ENCODE data around the gene LENEP.
A peak's percentile ranks its signal among the peaks of the same experiment; 100 is the strongest.

Gene LENEP

DNA sequence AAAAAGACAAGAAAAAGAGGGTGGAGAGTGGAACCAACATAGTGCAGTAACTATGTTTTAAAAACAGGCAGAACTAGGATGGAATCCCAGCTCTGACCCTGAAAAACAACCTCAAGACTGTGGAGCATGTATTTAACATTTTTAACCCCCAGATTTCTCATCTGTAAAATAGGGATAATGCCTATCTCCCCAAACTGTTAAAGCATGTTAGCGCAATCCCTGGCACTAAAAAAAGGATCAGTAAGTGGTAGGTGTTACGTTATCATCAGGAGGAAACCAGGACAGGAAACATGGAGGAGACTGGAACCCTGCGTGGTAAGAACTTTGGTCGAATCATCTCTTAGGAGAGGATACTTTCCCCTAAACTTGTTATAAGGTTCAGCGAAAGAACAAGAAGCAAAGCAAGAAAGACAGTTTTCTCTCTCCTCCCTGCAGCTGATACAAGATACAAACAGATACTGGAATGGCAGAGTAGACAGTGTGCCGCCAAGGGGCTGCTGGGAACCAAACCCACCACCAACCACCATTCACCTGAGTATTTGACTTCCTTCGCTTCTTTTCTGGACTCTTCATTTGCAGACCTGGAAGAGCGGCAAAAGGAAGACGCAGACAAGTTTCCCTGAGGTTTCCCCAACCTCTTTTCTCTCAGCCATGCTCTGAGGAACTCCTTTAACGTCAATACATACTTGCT lies 32.8 kb upstream of the LENEP start:
- no peak for DNase-seq (ENCODE audit: low read depth)

DNA sequence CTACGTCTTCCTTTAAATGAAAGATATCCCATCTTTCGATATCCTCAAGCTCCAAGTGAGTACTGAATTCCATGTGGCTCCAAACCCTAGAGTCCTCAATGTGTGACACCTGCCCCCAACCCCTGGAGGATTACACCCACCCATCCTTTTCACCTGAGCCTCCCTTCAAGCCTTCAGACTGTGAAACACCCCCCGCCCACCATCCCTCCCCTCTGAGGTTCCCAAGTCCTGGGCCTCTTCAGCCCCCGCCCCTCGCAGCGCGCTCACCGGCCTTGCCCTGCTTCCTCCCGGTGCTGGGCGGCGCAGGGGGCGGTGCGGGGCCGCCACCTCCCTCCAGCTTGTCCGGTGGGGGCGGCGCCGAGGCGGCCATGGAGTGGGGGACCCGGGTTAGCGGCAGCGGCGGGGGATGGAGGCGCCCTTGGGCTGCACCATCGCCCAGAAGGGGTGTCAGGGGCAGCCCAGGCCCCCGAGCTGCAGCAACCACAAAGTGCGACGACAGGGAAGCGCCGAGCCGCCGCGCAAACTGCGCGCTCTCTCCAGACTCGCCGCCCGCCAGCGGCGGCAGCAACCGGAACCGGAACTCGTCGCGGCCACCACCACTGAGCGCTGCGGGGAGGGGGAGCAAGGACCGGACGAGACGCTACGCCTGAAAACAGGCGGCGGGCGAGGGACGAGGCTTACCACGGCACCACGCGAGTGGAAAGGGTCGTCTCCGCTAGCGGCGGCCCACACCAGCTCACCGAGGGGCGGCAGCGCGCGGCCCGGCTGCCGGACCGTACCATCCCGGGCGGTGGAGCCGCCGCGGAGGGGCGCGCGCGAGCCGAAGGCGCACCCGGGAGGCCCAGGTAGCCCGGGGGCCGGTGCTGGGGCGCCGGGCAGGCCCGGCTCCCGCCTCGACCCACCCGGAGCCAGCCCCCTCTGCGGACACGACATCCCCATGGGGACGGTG lies 31.9 kb upstream of the LENEP start, which contains the start of gene PYGO2:
Gene PYGO2 (minus strand): TSS at position 576 of the 949 bp plus-strand sequence. CDS start 206 bp downstream, at position 370.
- peak; percentile 84 for DNase-seq (ENCODE audit: low read depth)

DNA sequence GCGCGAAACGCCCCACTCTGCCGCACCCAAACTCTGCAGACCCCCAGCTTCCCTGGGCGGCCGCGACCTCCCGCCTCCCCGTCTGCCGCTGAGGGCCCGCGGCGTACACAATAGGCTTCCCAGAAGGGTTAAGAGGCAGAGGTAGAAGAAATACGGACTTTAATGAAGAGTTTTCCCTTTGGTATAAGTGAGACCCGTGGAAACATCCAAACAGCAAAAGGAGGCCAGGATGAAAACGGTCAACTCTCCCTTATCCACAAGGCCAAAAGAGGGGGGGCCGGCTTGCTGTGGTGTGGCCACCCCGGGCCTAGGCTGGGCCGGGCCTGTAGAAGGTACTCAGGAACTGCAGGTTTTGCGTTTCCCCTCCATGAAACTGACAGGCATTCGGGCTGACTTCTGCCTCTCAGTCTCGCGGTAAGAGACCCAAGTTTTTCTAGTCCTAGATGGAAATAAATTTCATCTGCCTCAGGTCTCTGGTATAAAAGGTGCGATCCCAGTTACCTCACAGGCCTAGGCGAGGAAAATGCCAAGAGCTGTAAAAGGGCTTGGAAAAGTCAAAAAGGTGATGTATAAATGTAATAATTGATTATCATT lies 31.1 kb upstream of the LENEP start:
- no peak for DNase-seq (ENCODE audit: low read depth)

DNA sequence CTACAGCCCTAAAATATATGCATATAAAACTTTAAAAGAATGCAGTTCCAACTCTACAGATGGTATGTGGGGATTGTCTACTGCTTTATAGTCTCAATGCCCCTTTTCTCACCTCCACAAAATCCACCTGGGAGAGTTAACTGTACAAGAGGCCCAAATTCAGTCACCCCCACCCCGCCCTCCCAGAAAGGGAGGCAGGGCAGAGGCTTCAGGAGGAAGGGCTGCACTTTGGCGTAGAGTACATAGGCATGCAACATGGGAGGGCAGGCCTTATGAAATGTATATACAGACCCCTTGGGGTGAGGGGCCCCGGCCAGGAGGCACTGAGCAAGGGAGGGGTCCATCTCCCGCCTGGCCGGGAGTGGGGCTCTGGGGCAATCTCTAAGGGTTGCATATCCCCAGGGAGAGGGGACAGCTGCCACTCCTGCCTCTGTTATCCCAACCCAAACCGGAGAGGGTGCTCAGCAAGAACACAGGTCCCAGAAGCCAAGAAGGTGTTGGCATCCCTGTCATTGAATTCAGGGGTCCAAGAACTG lies 30.5 kb upstream of the LENEP start:
- DNase-seq (ENCODE audit: low read depth), result no peak

DNA sequence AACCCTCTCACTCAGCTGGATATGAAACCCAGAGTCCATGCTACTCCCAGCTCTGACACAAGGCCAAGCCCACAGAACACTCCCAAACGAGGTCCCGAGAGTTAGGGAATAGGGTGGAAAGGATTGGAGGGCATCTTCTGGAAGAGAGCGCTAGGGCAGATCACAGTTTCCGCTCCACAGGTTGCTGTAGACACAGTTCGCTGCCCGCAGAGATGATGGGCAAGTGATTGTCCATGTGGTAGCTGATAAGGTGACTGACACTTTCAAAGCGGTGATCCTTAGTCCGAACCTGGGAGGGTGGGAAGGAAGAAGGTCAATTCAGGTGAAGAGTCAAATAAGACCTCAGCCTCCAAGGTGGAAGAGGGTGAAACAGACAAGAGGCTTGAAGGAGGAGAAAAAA lies 29.7 kb upstream of the LENEP start:
- DNase-seq (ENCODE audit: low read depth), result no peak

GRCh38 chr1:154964359-154964758 lies 29.0 kb upstream of the LENEP start:
- DNase-seq (ENCODE audit: low read depth), result no peak

GRCh38 chr1:154966111-154966510 lies 27.3 kb upstream of the LENEP start:
- DNase-seq (ENCODE audit: low read depth), result no peak

GRCh38 chr1:154967331-154967950 lies 25.9 kb upstream of the LENEP start:
- no peak for DNase-seq (ENCODE audit: low read depth)

DNA sequence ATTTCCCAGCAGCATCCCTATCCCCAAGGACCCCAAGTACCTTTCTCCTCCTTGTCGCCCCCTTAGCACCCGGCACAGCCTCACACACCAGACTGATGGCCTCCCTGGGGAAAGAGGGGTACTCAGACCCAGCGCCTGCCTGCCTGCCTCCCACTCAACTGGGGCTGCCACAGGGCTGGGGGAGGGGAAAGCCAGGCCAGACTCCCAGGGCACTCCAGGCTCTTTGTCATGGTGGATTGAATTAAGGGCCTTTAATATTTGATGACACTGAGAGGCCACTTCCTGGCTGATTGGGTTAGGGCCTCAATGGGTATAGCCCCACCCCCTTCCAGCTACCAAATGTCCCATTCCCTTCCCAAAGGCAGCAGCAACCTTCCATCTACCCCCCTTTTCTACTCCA lies 24.7 kb upstream of the LENEP start:
- no peak for DNase-seq (ENCODE audit: low read depth)

DNA sequence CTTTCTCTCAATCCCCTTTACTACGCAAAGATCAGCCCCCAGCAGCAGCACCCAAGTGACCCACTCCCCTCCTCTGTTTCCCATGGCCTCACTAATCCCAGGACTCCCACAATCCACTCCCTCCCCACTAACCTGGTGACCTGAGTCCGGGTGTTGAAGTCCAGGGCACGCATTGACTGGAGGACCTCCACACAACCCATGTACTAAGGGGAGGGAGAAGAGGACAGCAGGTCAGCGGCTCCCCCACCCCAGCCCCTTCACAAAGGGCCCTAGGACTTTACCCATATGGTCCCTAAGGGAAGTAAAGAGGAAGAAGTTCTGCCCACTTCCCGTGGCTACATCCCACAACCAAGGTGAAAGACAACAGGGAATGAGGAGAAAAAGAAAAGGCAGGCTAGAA lies 24.1 kb upstream of the LENEP start:
- DNase-seq (ENCODE audit: low read depth), result no peak

DNA sequence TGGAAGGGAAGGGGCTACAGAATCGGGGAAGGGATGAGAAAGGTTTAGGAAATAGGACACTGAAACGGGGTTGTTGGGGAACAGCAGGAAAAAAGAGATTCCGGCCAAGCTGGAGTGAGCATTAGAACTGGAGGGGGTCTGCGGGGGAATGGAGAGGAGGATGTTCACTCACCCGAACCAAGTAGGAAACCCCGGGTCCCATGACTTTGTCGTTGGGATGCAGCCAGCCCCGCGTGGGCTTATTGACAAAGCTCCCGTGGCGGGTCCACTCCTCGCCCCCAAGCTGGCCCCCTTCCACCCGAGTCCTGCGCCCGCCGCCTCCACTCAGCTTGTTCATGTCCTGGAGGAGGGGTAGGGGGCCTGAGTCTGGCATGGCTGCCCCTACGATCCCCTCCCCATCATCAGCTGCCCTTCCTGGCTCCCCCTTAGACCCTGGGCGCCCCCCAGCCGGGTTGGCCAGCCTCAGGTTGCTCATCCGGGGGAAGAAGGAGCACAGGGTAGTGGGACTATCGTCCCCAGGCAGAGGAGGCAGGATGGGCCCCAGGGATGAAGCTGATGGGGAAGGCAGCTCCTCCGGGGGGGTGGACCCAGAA lies 23.4 kb upstream of the LENEP start:
- DNase-seq (ENCODE audit: low read depth), result no peak

GRCh38 chr1:154970631-154971340 lies 22.6 kb upstream of the LENEP start, which contains the start of gene SHC1:
SHC1 (minus strand) TSS chr1:154970747; CDS start chr1:154970526, 221 bp downstream.
- DNase-seq (ENCODE audit: low read depth), result peak; percentile 87

- DNase-seq (ENCODE audit: low read depth), result no peak
These were observed 21.9 kb upstream of the LENEP start for GRCh38 chr1:154971341-154971998.

DNA sequence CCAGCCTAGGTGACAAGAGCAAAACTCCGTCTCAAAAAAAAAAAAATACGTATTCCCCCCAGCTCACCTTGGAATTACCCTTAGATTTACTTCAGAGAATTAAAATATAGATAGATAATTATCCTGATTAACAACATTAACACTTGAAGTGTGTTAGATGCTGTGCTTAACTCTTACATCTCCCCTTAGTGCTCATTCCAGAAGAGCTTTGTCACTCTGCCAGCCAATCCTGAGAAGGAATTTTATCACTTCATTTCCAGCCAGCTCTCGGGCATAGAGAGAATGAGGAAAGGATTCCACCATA lies 21.2 kb upstream of the LENEP start:
- DNase-seq (ENCODE audit: low read depth), result no peak

- no peak for DNase-seq (ENCODE audit: low read depth)
These were observed 20.7 kb upstream of the LENEP start for GRCh38 chr1:154972517-154973343.

DNA sequence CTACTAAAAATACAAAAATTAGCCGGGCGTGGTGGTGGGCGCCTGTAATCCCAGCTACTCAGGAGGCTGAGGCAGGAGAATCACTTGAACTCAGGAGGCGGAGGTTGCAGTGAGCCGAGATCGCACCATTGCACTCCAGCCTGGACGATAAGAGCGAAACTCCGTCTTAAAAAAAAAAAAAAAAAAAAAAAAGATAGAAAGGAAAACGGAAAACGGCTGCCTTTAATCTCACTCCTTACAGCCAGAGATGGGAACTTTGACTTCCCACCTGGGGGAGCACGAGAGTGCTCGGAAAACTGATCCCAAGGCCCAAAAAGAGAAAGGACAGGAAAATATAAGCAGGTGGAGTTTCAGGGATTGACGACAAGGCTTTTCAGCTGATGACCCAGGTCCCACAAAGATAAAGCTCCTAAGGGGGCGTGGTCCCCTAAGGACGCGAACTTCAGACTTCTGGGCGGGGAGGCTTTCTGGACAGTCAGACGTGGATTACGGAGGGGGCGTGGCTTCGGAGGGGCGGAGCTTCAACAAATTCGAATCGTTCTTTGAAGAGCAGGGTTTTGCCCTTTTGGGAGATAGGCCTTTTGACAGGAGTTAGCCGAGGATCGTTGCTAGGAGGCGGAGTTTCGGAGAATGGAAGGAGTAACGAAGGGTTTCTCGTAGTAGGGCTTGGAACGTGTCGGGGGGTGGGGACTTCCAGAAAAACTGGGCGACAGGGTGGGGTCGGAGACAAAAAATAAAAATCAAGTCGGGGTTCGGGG lies 19.9 kb upstream of the LENEP start:
- peak; percentile 89 for DNase-seq (ENCODE audit: low read depth)

GRCh38 chr1:154974102-154974807 lies 19.1 kb upstream of the LENEP start, which contains the start of gene CKS1B:
CKS1B (plus strand) TSS chr1:154974681; CDS start chr1:154974746, 65 bp downstream.
- DNase-seq (ENCODE audit: low read depth), result peak; percentile 99

DNA sequence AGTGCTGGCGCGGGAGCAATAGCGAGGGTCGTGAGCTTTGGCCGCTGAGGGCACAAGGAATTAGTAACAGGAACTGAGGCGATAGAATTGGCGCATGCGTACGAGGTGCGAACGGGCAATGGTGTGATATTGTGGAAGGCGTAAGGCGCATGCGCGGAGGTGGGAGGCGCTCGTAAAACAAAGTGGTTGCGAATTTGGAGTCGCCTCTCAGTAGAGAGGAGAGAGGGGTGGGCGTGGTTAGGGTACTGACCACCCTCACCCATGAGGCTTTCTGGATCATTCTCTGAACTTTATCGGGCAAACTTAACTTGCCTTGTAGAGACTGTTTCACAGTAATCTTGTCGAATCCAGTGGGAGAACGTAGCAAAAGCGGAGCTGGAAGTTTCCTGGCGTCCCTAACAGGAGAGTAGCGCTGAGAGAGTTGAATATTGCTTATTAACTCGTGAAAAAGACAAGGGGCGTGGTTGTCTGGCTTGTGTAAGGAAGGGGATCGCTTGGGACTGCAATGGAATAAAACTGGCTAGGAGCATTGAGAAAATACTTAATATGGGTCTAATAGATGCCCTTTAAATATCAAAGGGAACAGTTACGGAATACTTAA lies 18.5 kb upstream of the LENEP start:
- peak; percentile 91 for DNase-seq (ENCODE audit: low read depth)
